Stimulated activated CD4-positive, alpha-beta T cell treated with anti-CD3 and anti-CD28 coated beads, Interleukin-4, amount 100 ng/mL, for 24 hours (primary cell): Measurements from ENCODE around the gene ACTL6B.
"Not testable (repeated sequence)": the region's sequence is repeated elsewhere in the genome, so short reads cannot be mapped to it uniquely, and the experiment has no call there.

Source experiments
- DNase-seq: peaks from one replicate; pipeline ENCODE4 v3.0.0-alpha.2; 2020

Gene ACTL6B

GRCh38 chr7:100655908-100656674, at the start of gene ACTL6B:
ACTL6B (minus strand) TSS chr7:100656448; CDS start chr7:100656354, 94 bp downstream.
- peak; percentile 54 for DNase-seq

- peak; percentile 83 for DNase-seq
Observed at GRCh38 chr7:100705320-100705752, 49.1 kb upstream of the ACTL6B start.

- DNase-seq = not testable (repeated sequence)
Observed at GRCh38 chr7:100701089-100701488, 44.8 kb upstream of the ACTL6B start.

DNA sequence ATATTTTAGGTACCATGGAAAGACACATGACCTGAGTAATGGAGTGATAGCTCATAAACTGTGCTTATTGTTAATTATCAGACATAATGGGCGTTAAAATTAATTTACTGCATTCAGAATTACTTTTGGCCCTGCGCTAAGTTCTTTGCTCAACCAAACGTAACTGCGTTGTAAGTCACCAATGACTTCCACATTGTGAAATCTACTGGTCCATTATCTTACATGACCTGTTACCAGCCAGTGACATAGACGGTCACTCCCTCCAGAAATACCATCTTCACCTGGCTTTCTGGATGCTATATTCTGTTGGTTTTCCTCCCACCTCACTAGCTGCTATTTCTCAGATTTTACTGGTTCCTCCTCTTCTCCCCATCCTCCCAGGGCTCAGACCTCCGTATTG, 42.8 kb upstream of the ACTL6B start:
- no peak for DNase-seq

DNA sequence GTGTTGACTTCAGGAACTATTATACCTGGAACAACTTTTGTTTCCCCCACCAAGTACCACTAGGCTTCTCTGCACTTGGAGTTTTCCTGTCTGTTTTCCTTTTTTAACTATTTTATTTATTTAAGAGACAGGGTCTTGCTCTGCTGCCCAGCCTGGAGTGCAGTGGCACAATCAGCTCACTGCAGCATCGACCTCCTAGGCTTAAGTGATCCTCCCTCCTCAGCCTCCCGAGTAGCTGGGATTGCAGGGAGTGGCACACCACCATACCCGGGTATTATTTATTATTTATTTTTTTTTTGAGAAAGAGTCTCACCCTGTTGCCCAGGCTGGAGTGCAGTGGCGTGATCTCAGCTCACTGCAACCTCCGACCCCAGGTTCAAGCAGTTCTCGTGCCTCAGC, 39.9 kb upstream of the ACTL6B start:
- no peak for DNase-seq

GRCh38 chr7:100694098-100694745, 38.0 kb upstream of the ACTL6B start, which contains the start of gene GIGYF1:
GIGYF1 (minus strand) TSS chr7:100694250; CDS start chr7:100688238, 6,012 bp downstream.
- DNase-seq = peak; percentile 71

GRCh38 chr7:100693312-100694097, 37.3 kb upstream of the ACTL6B start:
- DNase-seq = no peak

- no peak for DNase-seq
Observed at GRCh38 chr7:100692578-100692961, 36.3 kb upstream of the ACTL6B start.

GRCh38 chr7:100691676-100692577, 35.7 kb upstream of the ACTL6B start:
- peak; percentile 85 for DNase-seq

DNA sequence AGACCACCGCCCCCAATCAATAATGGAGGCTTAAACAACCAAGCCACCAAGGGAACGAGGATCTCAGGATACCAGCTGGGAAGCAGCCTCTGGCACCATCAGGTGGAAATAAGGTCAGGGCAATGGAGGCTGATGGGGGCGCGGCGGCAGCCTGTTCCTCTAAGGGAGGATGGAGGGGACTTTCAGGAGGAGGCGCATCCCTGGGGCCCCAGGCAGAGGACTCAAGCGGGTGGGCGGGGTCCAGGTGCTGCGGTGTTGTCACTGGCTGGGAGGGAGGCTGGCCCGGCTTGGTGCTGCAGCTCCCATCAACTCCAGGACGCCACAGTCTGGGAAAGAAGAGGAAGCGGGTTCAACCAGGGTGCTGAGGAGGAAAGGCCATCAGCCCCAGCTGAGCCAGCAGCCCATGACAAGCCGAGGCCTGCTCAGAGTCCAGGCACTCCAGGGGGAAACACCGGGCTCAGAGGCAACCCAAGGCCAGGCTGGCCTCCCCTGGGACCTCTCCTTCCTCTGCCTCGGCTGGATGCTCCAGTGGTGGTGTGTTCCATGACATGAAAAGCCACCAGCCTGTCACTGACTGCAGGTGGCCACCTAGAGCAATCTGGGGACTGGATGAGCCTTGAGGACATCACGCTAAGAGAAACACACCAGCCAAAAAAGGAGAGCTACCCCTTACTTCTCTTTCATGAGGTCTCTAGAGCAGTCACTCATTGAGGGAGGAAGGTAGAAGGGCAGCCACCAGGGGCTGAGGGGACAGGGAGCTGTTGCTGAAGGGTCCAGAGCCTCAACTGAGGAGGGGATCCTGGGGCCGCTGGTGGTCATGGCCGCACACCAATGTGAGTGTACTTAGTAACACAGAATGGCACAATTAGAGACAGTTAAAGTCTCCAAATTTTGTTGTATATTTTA, 33.2 kb upstream of the ACTL6B start:
- no peak for DNase-seq

DNA sequence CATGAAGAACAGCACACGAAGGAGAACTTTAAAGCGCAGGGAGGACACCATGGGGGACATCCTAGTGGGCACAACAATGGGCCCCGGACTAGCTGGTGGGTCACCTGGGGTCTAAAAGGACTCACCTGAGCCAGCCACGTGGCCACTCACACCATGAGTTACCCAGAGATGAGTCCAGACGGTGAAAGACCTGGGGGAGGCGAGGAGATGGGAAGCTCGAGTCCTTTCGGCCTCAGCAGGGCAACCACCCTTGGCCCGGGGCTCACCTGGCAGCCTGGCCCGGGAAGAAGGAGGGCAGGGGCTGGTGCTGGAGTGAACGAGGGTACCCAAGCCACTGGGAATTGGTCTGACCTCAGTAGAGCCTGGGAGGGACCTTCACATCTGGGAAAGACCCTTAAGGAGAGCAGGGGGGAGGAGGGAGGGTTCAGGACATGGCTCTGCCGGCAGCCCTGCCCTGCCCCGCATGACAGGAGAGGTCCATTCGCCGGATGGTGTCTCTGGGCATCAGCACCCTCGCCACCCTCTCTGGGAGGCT, 32.1 kb upstream of the ACTL6B start:
- DNase-seq = no peak

DNA sequence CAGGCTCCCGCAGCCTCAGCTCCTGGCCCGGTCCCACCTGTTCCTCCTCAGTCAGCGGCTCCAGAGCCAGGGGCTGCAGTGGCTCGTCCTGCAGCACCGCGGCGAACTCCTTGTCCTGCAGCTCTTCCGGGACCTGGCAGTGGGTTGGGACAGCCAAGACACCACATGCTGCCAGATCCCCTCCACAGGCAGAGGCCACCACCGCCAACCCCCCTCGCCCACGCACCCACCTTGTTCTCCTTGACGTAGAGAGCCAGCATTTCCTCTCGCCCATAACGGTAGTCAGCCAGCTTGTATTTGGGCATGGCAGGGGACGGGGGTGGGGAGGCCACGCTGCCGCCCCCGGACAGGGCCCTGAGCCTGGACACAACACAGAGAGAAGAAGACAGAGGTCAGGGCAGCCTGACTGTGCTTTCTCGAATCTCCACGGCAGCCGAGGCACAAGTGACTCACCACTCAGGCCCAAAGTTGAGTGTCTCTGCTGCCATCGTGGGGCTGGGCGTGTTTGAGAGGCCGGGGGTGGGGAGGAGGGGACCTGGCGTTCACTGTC, 31.6 kb upstream of the ACTL6B start:
- no peak for DNase-seq

GRCh38 chr7:100687261-100687660, 31.0 kb upstream of the ACTL6B start:
- DNase-seq = no peak

GRCh38 chr7:100686822-100687211, 30.6 kb upstream of the ACTL6B start:
- DNase-seq = no peak

- DNase-seq = no peak
Observed at GRCh38 chr7:100686201-100686821, 30.1 kb upstream of the ACTL6B start.

- DNase-seq = no peak
Observed at GRCh38 chr7:100685631-100686145, 29.4 kb upstream of the ACTL6B start.

GRCh38 chr7:100685049-100685605, 28.9 kb upstream of the ACTL6B start:
- DNase-seq = no peak

DNA sequence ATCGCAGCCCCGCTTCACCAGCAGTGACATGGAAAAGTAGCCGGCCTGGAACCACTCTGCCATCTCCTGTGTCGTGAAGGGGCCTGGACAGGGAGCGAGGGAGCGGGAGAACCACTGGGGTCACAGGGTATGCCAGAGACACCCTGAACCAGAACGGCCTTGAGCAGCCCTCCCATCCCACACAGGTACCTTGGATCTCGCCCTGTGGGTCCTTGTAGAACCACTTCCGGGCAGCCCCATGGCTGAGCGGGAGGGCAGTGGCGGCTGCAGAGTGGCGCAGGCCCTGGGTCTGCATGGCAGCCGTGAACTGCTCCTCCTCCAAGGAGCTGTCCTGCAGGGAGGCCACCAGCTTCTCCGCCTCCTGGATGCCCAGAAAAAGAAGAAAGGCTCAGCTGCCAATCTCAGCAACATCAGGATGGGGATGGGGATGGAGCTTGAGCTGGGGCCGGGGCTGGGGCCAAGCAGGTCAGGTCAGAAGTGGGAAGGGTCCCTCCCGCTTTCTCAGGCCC, 28.3 kb upstream of the ACTL6B start:
- no peak for DNase-seq
